Mesenchymal stem cell (in vitro differentiated cells and primary cell): ENCODE data around the gene ADAMTS17. TPM values are rescaled to one million over a fixed set of nuclear protein-coding genes. Genes with fewer than 3 reads are reported as not detected.

Source experiments
- DNase-seq: peaks from one replicate; pipeline ENCODE4 v3.0.0-alpha.2; 2013
- H2AFZ ChIP-seq: one replicate; pipeline ENCODE4 v1.6.1; 2013; ENCODE audit warnings: low read depth, mild to moderate bottlenecking, control low read depth, inconsistent platforms, low read length, moderate library complexity
- H2AK5ac ChIP-seq: 2 replicates; pipeline ENCODE4 v1.6.1; 2013; ENCODE audit warnings: low read length, moderate library complexity, mild to moderate bottlenecking, inconsistent platforms; ENCODE audit not compliant: severe bottlenecking
- H2BK120ac ChIP-seq: one replicate; pipeline ENCODE4 v1.6.1; 2013; ENCODE audit warnings: low read depth, mild to moderate bottlenecking, inconsistent platforms, low read length, moderate library complexity
- H2BK12ac ChIP-seq, 2 experiments: one replicate each; pipeline ENCODE4 v1.6.1; 2013; ENCODE audit warnings: inconsistent platforms in 2 of 2, low read length in 2 of 2, mild to moderate bottlenecking in 2 of 2, moderate library complexity in 2 of 2, control low read depth in 1 of 2
- H2BK15ac ChIP-seq: one replicate; pipeline ENCODE4 v1.6.1; 2013; ENCODE audit warnings: mild to moderate bottlenecking, low read depth, inconsistent platforms; ENCODE audit not compliant: poor library complexity, severe bottlenecking
- H2BK5ac ChIP-seq: 2 replicates; pipeline ENCODE4 v1.6.1; 2013; ENCODE audit warnings: low read depth, mild to moderate bottlenecking, low read length, control low read depth, inconsistent platforms; ENCODE audit not compliant: poor library complexity, severe bottlenecking
- H3K14ac ChIP-seq, 2 experiments: one replicate each; pipeline ENCODE4 v1.6.1; 2013; ENCODE audit warnings: inconsistent platforms in 2 of 2, low read length in 2 of 2, control low read depth in 1 of 2, mild to moderate bottlenecking in 1 of 2, moderate library complexity in 1 of 2
- H3K18ac ChIP-seq, 2 experiments: one replicate each; pipeline ENCODE4 v1.6.1; 2013; ENCODE audit warnings: inconsistent platforms in 2 of 2, low read length in 2 of 2, control low read depth in 1 of 2, low read depth in 1 of 2, mild to moderate bottlenecking in 1 of 2
- H3K23ac ChIP-seq, 2 experiments: one replicate each; pipeline ENCODE4 v1.6.1; 2013; ENCODE audit warnings: inconsistent platforms in 2 of 2, low read length in 2 of 2, mild to moderate bottlenecking in 2 of 2, moderate library complexity in 2 of 2, control low read depth in 1 of 2
- H3K27ac ChIP-seq: 2 replicates; pipeline ENCODE4 v1.5.1; 2013; ENCODE audit warnings: mild to moderate bottlenecking, moderate library complexity, low read length, control low read depth, inconsistent platforms; ENCODE audit not compliant: poor library complexity, severe bottlenecking
- H3K27me3 ChIP-seq, 2 experiments: 2 replicates each; pipeline versions ENCODE4 v1.6.1 to v1.7.0; 2013; ENCODE audit warnings: low read length in 2 of 2, mild to moderate bottlenecking in 2 of 2, moderate library complexity in 2 of 2, control low read depth in 1 of 2, inconsistent platforms in 1 of 2; ENCODE audit not compliant: control insufficient read depth in 1 of 2, insufficient read depth in 1 of 2
- H3K36me3 ChIP-seq, 2 experiments: 2 replicates each; pipeline versions ENCODE4 v1.6.1 to v1.7.0; 2013; ENCODE audit warnings: low read length in 2 of 2, control low read depth in 1 of 2, inconsistent platforms in 1 of 2, low read depth in 1 of 2, mild to moderate bottlenecking in 1 of 2; ENCODE audit not compliant: insufficient read depth in 2 of 2, control insufficient read depth in 1 of 2
- H3K4ac ChIP-seq, 2 experiments: one replicate each; pipeline ENCODE4 v1.6.1; 2013; ENCODE audit warnings: inconsistent platforms in 2 of 2, low read length in 2 of 2, mild to moderate bottlenecking in 2 of 2, moderate library complexity in 2 of 2, control low read depth in 1 of 2, low read depth in 1 of 2
- H3K4me1 ChIP-seq: 2 replicates; pipeline ENCODE4 v1.6.1; 2013; ENCODE audit warnings: low read depth, low read length, control low read depth; ENCODE audit not compliant: control insufficient read depth, insufficient read depth
- H3K4me2 ChIP-seq: 2 replicates; pipeline ENCODE4 v1.6.1; 2013; ENCODE audit warnings: low read length, mild to moderate bottlenecking, inconsistent platforms; ENCODE audit not compliant: poor library complexity, severe bottlenecking
- H3K4me3 ChIP-seq, 2 experiments: 2 replicates each; pipeline versions ENCODE4 v1.5.1 to v1.7.0; 2013; ENCODE audit warnings: low read length in 2 of 2, mild to moderate bottlenecking in 2 of 2, control low read depth in 1 of 2, low read depth in 1 of 2; ENCODE audit not compliant: insufficient read depth in 1 of 2
- H3K79me1 ChIP-seq: replicated peaks from 2 replicates; pipeline ENCODE4 v1.6.1; 2013; ENCODE audit warnings: mild to moderate bottlenecking, control low read depth, low read length, inconsistent platforms; ENCODE audit not compliant: poor library complexity, severe bottlenecking
- H3K9ac ChIP-seq: 2 replicates; pipeline ENCODE4 v1.7.0; 2013; ENCODE audit warnings: mild to moderate bottlenecking, low read length, moderate library complexity
- H3K9me3 ChIP-seq: 2 replicates; pipeline ENCODE4 v1.7.0; 2013; ENCODE audit warnings: mild to moderate bottlenecking, low read length; ENCODE audit not compliant: control insufficient read depth
- H4K8ac ChIP-seq: one replicate; pipeline ENCODE4 v1.6.1; 2013; ENCODE audit warnings: inconsistent platforms, mild to moderate bottlenecking, low read length, moderate library complexity
- H4K91ac ChIP-seq: one replicate; pipeline ENCODE4 v1.6.1; 2013; ENCODE audit warnings: mild to moderate bottlenecking, low read length, inconsistent platforms
- WGBS: methylation state at CpG from one replicate; pipeline ENCODE4 v1.1.7; 2013; ENCODE audit warnings: mixed read lengths; 5-methylcytosine and 5-hydroxymethylcytosine counted together
- small RNA-seq: library from polyadenylated mRNA; stranded (forward); fragments of <200 nt; extraction: miRNeasy Mini kit (QIAGEN cat#:217004); gene quantifications from one replicate; pipeline ENCODE3, GENCODE V24; 2013; ENCODE audit warnings: low read depth

ADAMTS17 gene

GRCh38 chr15:99925661-99926461 lies 415.9 kb downstream of the ADAMTS17 start:
- Histone ChIP-seq H3K14ac (no peak overlapping the region), H3K27ac (no peak overlapping the region), H2BK120ac (no peak overlapping the region), H2BK12ac (peak overlapping the region in 1 of 2 experiments; percentile 42), H2AK5ac (no peak overlapping the region), H3K4ac (no peak overlapping the region), H3K4me1 (peaks cover 9% of the 10 kb centered on the region), H2BK5ac (no peak overlapping the region), H3K79me1 (no peaks in the 10 kb centered on the region), H2BK15ac (no peak overlapping the region), H3K9me3 (no peaks in the 10 kb centered on the region), H3K4me3 (peak overlapping the region; percentile 57 to 64), H3K4me2 (peak overlapping the region; percentile 19), H3K36me3 (no peaks in the 10 kb centered on the region), H2AFZ (no peak overlapping the region), H3K23ac (no peak overlapping the region), H4K91ac (no peak overlapping the region), H3K18ac (peak overlapping the region in 1 of 2 experiments; percentile 77), H3K9ac (no peak overlapping the region), H4K8ac (no peak overlapping the region), H3K27me3 (no peaks in the 10 kb centered on the region)
- WGBS: 25% methylated on average over 26 of the region's 33 CpGs
- DNase-seq: peak; percentile 18

- H3K79me1 ChIP-seq: no peaks in the 10 kb centered on the region
- H3K9me3 ChIP-seq: no peaks in the 10 kb centered on the region
- 88% methylated on average over 2 of the region's 3 CpGs for WGBS
- H2BK15ac ChIP-seq: no peak overlapping the region
- peaks cover 8% of the 10 kb centered on the region for H3K4me1 ChIP-seq
- no peak overlapping the region for H2AFZ ChIP-seq
- no peak overlapping the region for H3K27ac ChIP-seq
- H2AK5ac ChIP-seq: no peak overlapping the region
- peaks cover 8 to 12% of the 10 kb centered on the region in 2 experiments for H3K27me3 ChIP-seq
- no peak overlapping the region for H3K23ac ChIP-seq
- no peak overlapping the region for H3K9ac ChIP-seq
- H4K8ac ChIP-seq: no peak overlapping the region
- no peak overlapping the region for H4K91ac ChIP-seq
- H3K4me2 ChIP-seq: no peak overlapping the region
- H2BK120ac ChIP-seq: no peak overlapping the region
- H3K36me3 ChIP-seq: no peaks in the 10 kb centered on the region
- H2BK5ac ChIP-seq: no peak overlapping the region
- no peak overlapping the region for H3K4me3 ChIP-seq
- no peak for DNase-seq
- no peak overlapping the region for H3K14ac ChIP-seq
- no peak overlapping the region for H3K18ac ChIP-seq
- no peak overlapping the region for H2BK12ac ChIP-seq
- no peak overlapping the region for H3K4ac ChIP-seq
These were observed 418.1 kb downstream of the ADAMTS17 start for GRCh38 chr15:99923711-99924110.

Small RNA genes within 50 kb of the gene (small RNA-seq; reads per million reads assigned to genes)
- not detected for gene RNA5SP402
